Gastroesophageal sphincter (tissue), 3 donors: Measurements from ENCODE around the gene HEXB.

Experiments used
- CTCF ChIP-seq, 4 experiments: fragments of 200-600 bp in 2 of 4; fragments of 450-650 bp in 2 of 4; sonication (generic) in 1 of 4; IDR thresholded peaks; one replicate each; pipeline ENCODE4 v1.5.1; 2017 to 2019; ENCODE audit warnings: antibody characterized with exemption in 4 of 4, mild to moderate bottlenecking in 2 of 4, moderate library complexity in 2 of 4
- POLR2AphosphoS5 ChIP-seq: sonication (generic); formaldehyde crosslinking; IDR thresholded peaks from one replicate; pipeline ENCODE4 v1.6.1; 2017; ENCODE audit warnings: antibody characterized with exemption

- no peak for TF ChIP-seq CTCF (IDR thresholded peaks at IDR 0.05)
- TF ChIP-seq POLR2AphosphoS5: no peak
Observed at GRCh38 chr5:74685979-74686631, 1.1 kb downstream of the HEXB start.
